CD4-positive, alpha-beta T cell treated with Interleukin-12 subunit alpha and Interleukin-12 subunit beta, for 1 hour (primary cell): ENCODE data around the gene ANO3.
"Not testable (repeated sequence)": the region's sequence is repeated elsewhere in the genome, so short reads cannot be mapped to it uniquely, and the experiment has no call there.

Experiments used
- DNase-seq: peaks from one replicate; pipeline ENCODE4 v3.0.0-alpha.2; 2020

ANO3 gene

DNA sequence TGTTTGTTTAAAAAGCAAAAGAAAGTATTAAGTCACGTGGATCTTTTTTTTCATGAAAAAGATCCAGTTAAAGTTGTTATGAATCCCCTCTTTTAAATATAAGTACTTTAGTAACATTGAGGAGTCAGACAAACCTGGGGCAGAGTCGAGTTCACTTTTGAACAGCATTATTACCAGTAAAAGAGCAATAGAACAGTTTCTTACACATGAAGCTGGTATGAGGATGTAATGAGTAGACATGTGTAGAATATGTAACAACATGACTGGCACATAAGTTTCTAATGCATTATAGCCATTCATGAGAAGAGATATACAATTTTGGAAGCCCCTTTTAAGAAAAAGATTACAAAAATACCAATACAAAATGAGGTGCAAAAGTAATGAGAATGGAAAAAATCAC is 247.8 kb downstream of the ANO3 start:
- DNase-seq, result no peak

DNA sequence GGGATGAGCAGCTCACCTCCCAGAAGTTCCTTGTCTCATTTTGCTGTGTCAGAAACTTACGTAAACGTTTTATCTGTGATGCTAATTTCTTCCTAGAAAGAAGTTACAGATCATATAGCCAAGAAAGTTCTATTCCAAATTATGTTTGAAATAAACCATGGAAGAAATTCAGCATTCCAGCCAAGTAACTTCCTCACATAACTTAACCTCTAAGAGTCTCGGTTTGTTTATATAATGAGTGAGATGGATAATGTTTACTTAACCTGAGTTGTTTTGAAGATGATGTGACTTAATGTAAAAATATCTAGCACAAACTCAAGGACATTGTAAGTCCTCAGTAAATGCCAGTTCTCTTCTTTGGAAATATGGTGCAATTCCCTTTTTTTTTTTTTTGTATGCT is 249.0 kb downstream of the ANO3 start:
- DNase-seq, result no peak

DNA sequence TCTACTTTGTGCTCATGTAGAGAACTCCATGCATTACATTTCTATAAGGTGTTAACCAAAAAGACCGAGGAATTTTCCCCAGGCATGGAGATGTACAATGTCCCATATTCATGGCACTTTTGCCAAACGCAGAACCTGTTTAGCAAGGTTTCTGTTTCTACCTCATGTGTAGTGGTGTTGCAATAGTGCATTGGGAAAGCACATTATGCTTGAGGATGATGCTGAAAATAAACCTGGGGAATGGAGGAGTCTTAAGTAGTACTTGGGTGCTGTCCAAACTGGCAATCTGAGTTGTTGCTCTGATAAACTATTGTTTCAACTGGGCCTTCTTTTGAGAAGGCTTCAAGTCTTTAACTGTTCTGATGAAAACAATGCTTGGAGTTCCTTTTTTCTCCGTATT is 251.6 kb downstream of the ANO3 start:
- no peak for DNase-seq

GRCh38 chr11:26584818-26585217 is 252.9 kb downstream of the ANO3 start:
- no peak for DNase-seq

DNA sequence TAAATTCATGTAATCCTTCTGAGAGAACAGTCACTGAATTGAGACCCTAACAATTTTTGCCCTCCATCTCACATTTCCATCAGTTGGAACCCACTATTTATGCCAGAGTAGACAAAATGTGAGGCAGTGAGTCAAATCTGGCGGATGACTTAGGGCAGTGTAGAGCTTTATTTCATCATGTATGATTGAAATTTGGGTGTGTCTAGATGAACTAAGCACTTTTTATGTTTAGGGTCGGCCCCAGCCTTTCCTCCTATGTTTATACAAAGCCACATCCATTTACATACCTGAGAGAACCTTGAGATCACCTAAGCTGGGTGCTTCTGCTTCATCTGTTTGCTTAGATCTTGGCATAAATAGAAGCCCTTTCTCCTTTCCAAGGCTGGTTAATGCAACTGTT is 255.1 kb downstream of the ANO3 start:
- DNase-seq, result no peak

DNA sequence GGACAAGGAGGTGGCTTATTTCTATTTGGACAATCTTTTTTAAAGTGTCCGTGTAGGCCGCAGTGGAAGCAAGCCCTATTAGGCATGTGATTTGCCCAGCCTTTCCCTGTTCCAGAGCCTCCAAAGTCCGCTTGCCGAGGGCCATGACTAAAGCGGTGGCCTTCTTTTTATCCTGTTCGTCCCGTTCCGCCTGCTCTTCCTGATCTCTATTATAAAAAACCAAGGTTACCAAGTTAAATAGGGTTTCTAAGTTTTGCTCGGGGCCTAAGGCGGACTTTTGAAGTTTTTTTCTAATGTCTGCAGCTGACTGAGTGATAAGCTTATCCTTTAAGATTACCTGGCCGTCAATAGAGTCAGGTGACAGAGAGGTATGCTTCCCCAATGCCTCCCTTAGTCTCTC is 261.8 kb downstream of the ANO3 start:
- no peak for DNase-seq

DNA sequence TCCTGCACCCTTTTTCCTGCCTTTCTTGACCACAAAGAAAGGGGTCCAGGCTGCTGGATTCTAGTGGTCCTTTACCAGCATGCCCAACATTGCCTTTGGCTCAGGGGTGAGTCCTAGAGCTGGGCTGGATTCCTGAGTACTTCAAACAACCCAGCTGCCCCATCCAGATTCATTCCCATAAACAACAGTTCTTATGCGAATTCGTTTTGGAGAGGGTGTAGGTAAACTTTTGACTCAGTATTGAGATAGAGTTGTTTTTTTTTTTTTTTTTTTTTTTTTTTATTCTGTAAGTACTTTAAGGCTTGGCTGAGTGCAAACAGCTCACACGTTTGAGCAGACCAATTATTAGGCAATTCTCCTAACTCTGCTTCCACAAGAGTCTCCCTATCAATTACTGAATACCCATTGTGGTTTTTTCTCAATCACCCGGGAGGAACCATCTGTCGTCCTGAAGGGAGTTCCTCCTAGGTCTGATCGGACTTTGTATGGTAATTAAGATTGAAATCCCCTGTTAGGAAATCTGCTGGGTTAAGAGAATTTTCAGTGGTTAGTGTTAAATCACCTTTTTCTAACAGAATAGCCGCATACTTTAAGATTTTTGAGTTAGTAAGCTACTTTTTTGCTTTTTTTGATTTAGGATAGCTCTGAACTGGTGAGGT is 263.4 kb downstream of the ANO3 start:
- not testable (repeated sequence) for DNase-seq

- DNase-seq, result not testable (repeated sequence)
Measured at GRCh38 chr11:26597049-26597689, 265.2 kb downstream of the ANO3 start.

DNA sequence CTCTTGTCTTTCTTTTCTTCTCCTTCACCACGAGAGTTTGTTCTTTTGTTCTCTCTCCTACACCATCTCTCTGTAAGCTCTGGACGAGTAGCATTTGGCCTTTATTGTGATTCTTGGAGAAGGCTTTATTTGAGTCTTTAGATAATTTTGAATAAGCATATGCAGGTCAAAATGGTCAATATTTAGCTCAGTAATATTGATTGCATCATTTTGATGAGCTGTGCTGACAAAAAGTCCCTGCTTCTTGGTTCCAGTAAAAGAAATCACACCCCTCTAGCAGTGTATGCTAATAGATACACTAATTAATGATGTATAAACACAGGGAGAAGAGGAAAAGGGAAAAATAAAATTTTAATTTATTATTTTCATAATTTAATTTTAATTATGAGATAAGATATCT is 266.0 kb downstream of the ANO3 start:
- DNase-seq, result no peak

DNA sequence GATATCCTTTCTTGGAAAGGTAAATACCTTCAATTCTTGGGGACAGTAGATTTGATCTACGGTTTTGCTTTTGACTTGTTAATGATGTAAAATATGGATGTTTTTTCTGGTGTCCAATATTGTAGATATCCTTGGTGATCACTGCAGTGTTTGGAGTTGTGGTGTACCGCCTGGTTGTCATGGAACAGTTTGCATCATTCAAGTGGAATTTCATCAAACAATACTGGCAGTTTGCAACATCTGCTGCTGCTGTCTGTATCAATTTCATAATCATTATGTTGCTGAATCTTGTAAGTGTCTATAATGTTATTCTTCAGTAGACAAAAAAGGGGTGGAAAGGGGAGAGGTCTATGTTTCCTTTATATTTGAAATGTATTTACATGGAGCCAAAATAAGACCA is 267.5 kb downstream of the ANO3 start:
- no peak for DNase-seq

GRCh38 chr11:26599876-26600434 is 268.0 kb downstream of the ANO3 start:
- DNase-seq, result no peak

DNA sequence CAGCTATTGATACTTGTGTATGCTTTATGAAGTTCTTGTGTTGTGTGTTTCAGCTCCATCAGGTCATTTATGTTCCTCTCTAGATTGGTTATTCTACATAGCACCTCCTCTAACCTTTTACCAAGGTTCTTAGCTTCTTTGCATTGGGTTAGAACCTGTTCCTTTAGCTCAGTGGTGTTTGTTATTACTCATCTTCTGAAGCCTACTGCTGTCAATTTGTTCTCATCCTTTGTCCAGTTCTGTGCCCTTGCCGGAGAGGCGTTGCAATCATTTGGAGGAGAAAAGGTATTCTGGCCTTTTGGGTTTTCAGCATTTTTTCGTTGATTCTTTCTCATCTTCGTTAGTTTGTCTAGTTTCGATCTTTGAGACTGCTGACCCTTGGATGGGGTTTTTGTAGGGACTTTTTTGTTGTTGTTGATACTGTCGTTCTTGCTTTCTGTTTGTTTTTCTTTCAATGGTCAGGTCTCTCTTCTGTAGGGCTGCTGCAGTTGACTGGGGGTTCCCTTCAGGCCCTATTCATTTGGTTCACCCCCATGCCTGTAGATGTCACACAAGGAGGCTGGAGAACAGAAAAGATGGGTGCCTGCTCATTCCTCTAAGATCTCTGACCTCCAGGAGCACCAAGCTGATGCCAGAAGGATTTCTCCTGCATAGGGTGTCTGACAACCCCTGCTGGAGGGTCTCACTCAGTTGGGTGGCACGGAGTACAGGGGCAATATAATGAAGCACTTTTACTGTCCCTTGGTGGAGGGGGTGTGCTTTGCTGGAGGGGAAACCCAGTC is 276.0 kb downstream of the ANO3 start:
- no peak for DNase-seq

GRCh38 chr11:26608507-26609146 is 276.7 kb downstream of the ANO3 start:
- no peak for DNase-seq

- DNase-seq, result no peak
Measured at GRCh38 chr11:26613759-26614158, 281.8 kb downstream of the ANO3 start.

DNA sequence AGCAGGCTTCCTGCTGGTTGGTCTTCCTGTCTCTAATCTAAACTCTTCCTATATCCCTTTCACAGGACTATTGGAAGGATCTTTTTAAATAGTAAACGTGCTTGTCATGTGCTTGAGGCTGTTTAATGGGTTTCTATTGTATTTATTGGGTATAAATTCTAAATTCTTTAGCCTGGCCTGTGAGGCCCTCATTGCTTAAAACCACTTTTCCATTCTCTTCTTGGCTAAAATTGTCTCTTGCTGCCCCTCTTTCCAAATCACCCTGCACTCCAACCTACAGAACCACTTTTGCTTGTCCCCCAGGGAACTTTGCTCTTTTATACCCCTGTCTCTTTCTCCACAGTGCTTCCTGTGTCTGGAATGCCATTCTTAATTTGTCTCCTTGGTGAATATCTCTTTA is 286.5 kb downstream of the ANO3 start:
- no peak for DNase-seq

DNA sequence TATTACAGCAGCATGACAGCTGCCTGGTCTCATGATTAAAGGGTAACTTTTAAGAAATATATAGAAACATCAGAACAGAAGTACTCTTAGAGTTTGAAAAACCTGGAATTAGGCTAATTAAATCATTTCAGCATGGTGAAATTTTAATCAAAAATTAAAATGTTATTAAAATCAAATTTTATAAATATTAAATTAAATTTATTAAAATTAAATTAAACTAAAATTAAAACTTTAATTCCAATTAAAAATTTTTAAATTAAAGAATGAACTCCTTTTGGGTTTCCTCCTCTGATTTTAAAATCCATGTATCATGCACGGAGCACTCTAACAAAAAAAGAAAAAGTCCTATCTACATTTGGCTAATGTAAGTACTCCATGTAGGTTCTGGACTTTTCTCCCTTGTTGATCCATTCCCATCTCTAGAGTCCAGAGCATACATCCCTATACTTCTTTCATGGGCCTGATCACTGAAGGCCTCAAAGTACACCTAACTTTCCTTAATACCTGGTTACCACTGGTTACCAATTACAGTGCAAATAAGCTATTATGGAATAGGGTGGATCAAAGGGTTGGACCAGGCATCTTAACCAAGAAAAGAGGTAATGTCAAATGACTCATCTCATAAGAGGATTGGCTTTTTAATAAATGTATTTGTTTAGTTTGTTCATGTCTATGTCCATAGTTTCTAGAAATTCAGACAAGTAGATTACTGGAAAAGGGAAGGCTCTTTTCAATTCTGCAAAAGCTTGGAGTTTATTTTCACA is 288.5 kb downstream of the ANO3 start:
- no peak for DNase-seq

- no peak for DNase-seq
Measured at GRCh38 chr11:26621132-26621531, 289.2 kb downstream of the ANO3 start.

DNA sequence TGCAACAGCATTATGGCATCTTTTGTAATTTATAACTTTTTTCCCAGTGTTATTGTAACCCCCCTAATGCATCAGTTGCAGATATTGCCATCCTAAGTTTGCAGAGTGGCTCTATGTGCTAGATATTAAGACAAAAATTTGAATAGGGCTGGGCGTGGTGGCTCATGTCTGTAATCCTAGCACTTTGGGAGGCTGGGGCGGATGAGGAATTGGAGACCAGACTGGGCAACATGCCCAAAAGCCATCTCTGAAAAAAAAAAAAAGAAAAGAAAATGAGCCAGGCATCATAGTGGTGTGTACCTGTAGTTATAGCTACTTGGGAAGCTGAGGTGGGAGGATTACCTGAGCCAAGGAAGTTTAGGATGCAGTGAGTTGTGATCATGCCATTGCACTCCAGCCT is 290.3 kb downstream of the ANO3 start:
- no peak for DNase-seq

GRCh38 chr11:26623076-26623659 is 291.2 kb downstream of the ANO3 start:
- no peak for DNase-seq

- no peak for DNase-seq
Measured at GRCh38 chr11:26626346-26626745, 294.4 kb downstream of the ANO3 start.

DNA sequence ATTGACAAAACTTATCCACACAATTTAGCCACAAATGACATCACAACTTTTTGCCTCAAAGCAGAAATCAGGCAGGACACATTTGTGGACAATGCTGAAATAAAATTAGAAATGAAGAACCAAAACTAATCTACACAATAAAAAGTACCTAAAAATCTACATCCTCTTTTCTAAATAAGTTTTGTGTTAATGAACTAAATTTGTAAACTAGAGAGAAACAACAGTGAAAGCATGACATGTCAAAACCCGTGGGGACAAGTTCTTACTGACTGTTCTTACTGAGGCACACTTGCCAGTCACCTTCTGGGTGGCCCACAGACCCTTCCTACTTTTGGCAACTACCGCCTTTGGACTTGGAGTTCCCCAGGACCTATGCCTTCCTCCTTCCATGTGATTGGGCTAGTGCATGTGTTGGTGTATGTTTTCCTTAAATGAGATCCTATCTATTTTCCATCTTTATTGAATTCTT is 300.8 kb downstream of the ANO3 start:
- no peak for DNase-seq

DNA sequence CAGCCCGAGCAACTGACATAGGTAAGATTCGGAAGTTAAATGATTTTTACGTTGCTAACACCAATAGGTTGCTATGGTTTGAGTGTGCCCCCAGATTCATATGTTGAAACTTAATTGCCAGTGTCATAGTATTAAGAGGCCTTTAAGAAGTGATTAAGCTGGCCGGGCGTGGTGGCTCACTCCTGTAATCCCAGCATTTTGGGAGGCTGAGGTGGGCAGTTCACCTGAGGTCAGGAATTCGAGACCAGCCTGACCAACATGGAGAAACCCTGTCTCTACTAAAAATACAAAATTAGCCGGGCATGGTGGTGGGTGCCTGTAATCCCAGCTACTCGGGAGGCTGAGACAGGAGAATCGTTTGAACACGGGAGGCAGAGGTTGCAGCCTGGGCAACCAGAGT is 311.4 kb downstream of the ANO3 start:
- not testable (repeated sequence) for DNase-seq
